H9 (cell line): ENCODE measurements around the gene DSCAM. TPM values are rescaled to one million over a fixed set of nuclear protein-coding genes. Genes with fewer than 3 reads are reported as not detected.

Experiments used
- DNase-seq: peaks from one replicate; pipeline ENCODE4 v3.0.0-alpha.2; 2017
- H2AFZ ChIP-seq: one replicate; pipeline ENCODE4 v1.6.1; 2013; ENCODE audit warnings: mild to moderate bottlenecking, low read length, control low read depth, moderate library complexity
- H2AK5ac ChIP-seq: 2 replicates; pipeline ENCODE4 v1.6.1; 2013; ENCODE audit warnings: low read length, control low read depth, mixed read lengths; ENCODE audit not compliant: insufficient read length
- H2BK120ac ChIP-seq: one replicate; pipeline ENCODE4 v1.6.1; 2013; ENCODE audit warnings: low read depth, mild to moderate bottlenecking, low read length, control low read depth, inconsistent platforms; ENCODE audit not compliant: poor library complexity, severe bottlenecking
- H2BK12ac ChIP-seq: 2 replicates; pipeline ENCODE4 v1.6.1; 2013; ENCODE audit warnings: low read length, control low read depth, mixed read lengths, low read depth; ENCODE audit not compliant: insufficient read length
- H2BK15ac ChIP-seq: 2 replicates; pipeline ENCODE4 v1.6.1; 2013; ENCODE audit warnings: low read depth, low read length, control low read depth
- H2BK20ac ChIP-seq: one replicate; pipeline ENCODE4 v1.6.1; 2013; ENCODE audit warnings: low read depth, mild to moderate bottlenecking, low read length, control low read depth, inconsistent platforms; ENCODE audit not compliant: poor library complexity, severe bottlenecking
- H2BK5ac ChIP-seq: 2 replicates; pipeline ENCODE4 v1.6.1; 2013; ENCODE audit warnings: low read length, control low read depth, mixed read lengths; ENCODE audit not compliant: insufficient read length
- H3K14ac ChIP-seq: 2 replicates; pipeline ENCODE4 v1.6.1; 2013; ENCODE audit warnings: low read length, control low read depth; ENCODE audit not compliant: insufficient read depth
- H3K18ac ChIP-seq: 2 replicates; pipeline ENCODE4 v1.6.1; 2013; ENCODE audit warnings: low read depth, mild to moderate bottlenecking, mixed read lengths, low read length, control low read depth; ENCODE audit not compliant: insufficient read length
- H3K23ac ChIP-seq: 2 replicates; pipeline ENCODE4 v1.6.1; 2013; ENCODE audit warnings: low read length, control low read depth, mixed read lengths, low read depth; ENCODE audit not compliant: insufficient read length
- H3K23me2 ChIP-seq: 2 replicates; pipeline ENCODE4 v1.6.1; 2013; ENCODE audit warnings: low read depth, mild to moderate bottlenecking, mixed read lengths, low read length, control low read depth; ENCODE audit not compliant: insufficient read length, poor library complexity, severe bottlenecking
- H3K27ac ChIP-seq: 2 replicates; pipeline ENCODE4 v1.5.1; 2013; ENCODE audit warnings: low read length, control low read depth, mixed read lengths, low read depth; ENCODE audit not compliant: insufficient read length
- H3K27me3 ChIP-seq: 2 replicates; pipeline ENCODE4 v1.6.1; 2013; ENCODE audit warnings: low read length, control low read depth, inconsistent platforms; ENCODE audit not compliant: insufficient read depth
- H3K4ac ChIP-seq: 2 replicates; pipeline ENCODE4 v1.6.1; 2013; ENCODE audit warnings: low read depth, mild to moderate bottlenecking, control low read depth, inconsistent platforms, low read length, moderate library complexity
- H3K4me1 ChIP-seq: 2 replicates; pipeline ENCODE4 v1.6.1; 2013; ENCODE audit warnings: low read length, control low read depth, inconsistent platforms; ENCODE audit not compliant: insufficient read depth
- H3K4me2 ChIP-seq: 2 replicates; pipeline ENCODE4 v1.6.1; 2013; ENCODE audit warnings: low read length, control low read depth, mixed read lengths; ENCODE audit not compliant: insufficient read length, insufficient read depth
- H3K56ac ChIP-seq: 2 replicates; pipeline ENCODE4 v1.6.1; 2013; ENCODE audit warnings: low read depth, mild to moderate bottlenecking, mixed read lengths, low read length, control low read depth; ENCODE audit not compliant: insufficient read length
- H3K79me1 ChIP-seq: 2 replicates; pipeline ENCODE4 v1.6.1; 2013; ENCODE audit warnings: low read depth, mild to moderate bottlenecking, moderate library complexity, low read length, control low read depth, inconsistent platforms; ENCODE audit not compliant: insufficient read depth, poor library complexity, severe bottlenecking
- H3K79me2 ChIP-seq: 2 replicates; pipeline ENCODE4 v1.6.1; 2013; ENCODE audit warnings: low read length, control low read depth, inconsistent platforms; ENCODE audit not compliant: insufficient read depth
- H3K9ac ChIP-seq: 2 replicates; pipeline ENCODE4 v1.6.1; 2013; ENCODE audit warnings: low read length, control low read depth, mixed read lengths; ENCODE audit not compliant: insufficient read length; ENCODE audit errors: extremely low read depth
- H3K9me3 ChIP-seq: one replicate; pipeline ENCODE4 v1.6.1; 2013; ENCODE audit warnings: low read depth, low read length, inconsistent platforms; ENCODE audit not compliant: control insufficient read depth
- H3T11ph ChIP-seq: one replicate; pipeline ENCODE4 v1.6.1; 2013; ENCODE audit warnings: mild to moderate bottlenecking, low read length, control low read depth, inconsistent platforms
- H4K20me1 ChIP-seq: one replicate; pipeline ENCODE4 v1.6.1; 2013; ENCODE audit not compliant: control insufficient read depth, insufficient read length, insufficient read depth
- H4K5ac ChIP-seq: 2 replicates; pipeline ENCODE4 v1.6.1; 2013; ENCODE audit warnings: low read depth, mild to moderate bottlenecking, mixed read lengths, low read length, control low read depth; ENCODE audit not compliant: insufficient read length
- H4K8ac ChIP-seq: replicated peaks from 2 replicates; pipeline ENCODE4 v1.6.1; 2013; ENCODE audit warnings: low read length, control low read depth, mixed read lengths, low read depth; ENCODE audit not compliant: insufficient read length
- H4K91ac ChIP-seq: 2 replicates; pipeline ENCODE4 v1.6.1; 2013; ENCODE audit warnings: low read depth, mild to moderate bottlenecking, moderate library complexity, mixed read lengths, low read length, control low read depth; ENCODE audit not compliant: insufficient read length
- H3K27ac Mint-ChIP-seq, 3 experiments: 2 replicates in 2 of 3; 3 replicates in 1 of 3; pipeline ENCODE4 v1.8.0; 2020 to 2021; ENCODE audit warnings: mixed read lengths in 3 of 3, mild to moderate bottlenecking in 1 of 3, moderate library complexity in 1 of 3
- H3K27me3 Mint-ChIP-seq: 2 replicates; pipeline ENCODE4 v1.8.0; 2021; ENCODE audit warnings: low read depth, mild to moderate bottlenecking, moderate library complexity, mixed read lengths
- H3K36me3 Mint-ChIP-seq, 3 experiments: 2 replicates in 2 of 3; 3 replicates in 1 of 3; pipeline ENCODE4 v1.8.0; 2020 to 2021; ENCODE audit warnings: low read depth in 3 of 3, mixed read lengths in 3 of 3; ENCODE audit not compliant: insufficient read depth in 1 of 3
- H3K4me1 Mint-ChIP-seq, 2 experiments: 2 replicates each; pipeline ENCODE4 v1.8.0; 2020; ENCODE audit warnings: mixed read lengths in 2 of 2
- H3K4me3 Mint-ChIP-seq, 2 experiments: 2 replicates in 1 of 2; 3 replicates in 1 of 2; pipeline ENCODE4 v1.8.0; 2020 to 2021; ENCODE audit warnings: mild to moderate bottlenecking in 2 of 2, mixed read lengths in 2 of 2, moderate library complexity in 1 of 2
- H3K9me3 Mint-ChIP-seq, 2 experiments: 2 replicates in 1 of 2; 3 replicates in 1 of 2; pipeline ENCODE4 v1.8.0; 2020; ENCODE audit warnings: mild to moderate bottlenecking in 2 of 2, mixed read lengths in 2 of 2, moderate library complexity in 1 of 2
- WGBS: extraction: QIAGEN DNeasy Blood & Tissue Kit; methylation state at CpG from one replicate; pipeline ENCODE4 v1.1.7; 2013; ENCODE audit warnings: missing lambda C conversion rate, low lambda C conversion rate, mixed read lengths; ENCODE audit not compliant: insufficient read length; ENCODE audit errors: extremely low coverage; 5-methylcytosine and 5-hydroxymethylcytosine counted together
- total RNA-seq: library from RNA; stranded (reverse); gene quantifications from 2 replicates; pipeline ENCODE4 v1.2.1, GENCODE V29; 2021
- TF ChIP-seq, protein P1 (sequence below): fragments of 200-600 bp; sonication (generic); conservative IDR thresholded peaks from 3 replicates; pipeline ENCODE4 v1.8.0; 2021; ENCODE audit warnings: antibody characterized with exemption, mild to moderate bottlenecking

Gene DSCAM
- total RNA-seq, 1 experiment from 2014 or later: 0.17 TPM

DNA sequence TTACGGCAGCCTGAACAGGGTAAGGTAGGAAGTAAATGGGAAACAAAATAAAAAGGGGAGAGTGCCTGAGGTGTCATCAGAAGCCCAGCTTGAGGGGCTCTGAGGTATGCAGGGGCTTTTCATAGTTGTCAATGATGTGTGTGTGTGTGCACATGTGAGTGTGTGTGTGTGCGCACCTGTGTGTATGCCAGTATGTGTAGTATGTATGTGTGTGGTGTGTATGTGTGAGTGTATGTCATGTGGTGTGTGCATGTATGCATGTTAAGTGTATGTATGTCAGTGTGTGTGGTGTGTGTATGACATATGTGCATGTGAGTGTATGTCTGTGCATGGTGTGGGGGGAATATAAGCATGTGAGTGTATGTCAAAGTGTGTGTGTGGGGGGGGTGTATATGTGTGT lies 184.1 kb downstream of the DSCAM start:
- WGBS: no CpG with 5 or more reads among the region's 2 CpGs
- Mint-ChIP-seq H3K27ac (no peak overlapping the region), H3K36me3 (no peaks in the 10 kb centered on the region), H3K4me3 (peak overlapping the region in 1 of 2 experiments; percentile 33; a peak in 1 of 5 replicates), H3K27me3 (peaks cover 2% of the 10 kb centered on the region), H3K4me1 (0 out of 4 replicates have a peak, but pooled peaks cover 0 to 4% of the 10 kb centered on the region in 2 experiments), H3K9me3 (peaks cover 0 to 3% of the 10 kb centered on the region in 2 experiments; a peak in 1 of 5 replicates)
- H2AK5ac ChIP-seq: no peak overlapping the region
- no peak overlapping the region for H4K91ac ChIP-seq
- H3K27me3 ChIP-seq: no peaks in the 10 kb centered on the region
- TF ChIP-seq, protein P1, sequence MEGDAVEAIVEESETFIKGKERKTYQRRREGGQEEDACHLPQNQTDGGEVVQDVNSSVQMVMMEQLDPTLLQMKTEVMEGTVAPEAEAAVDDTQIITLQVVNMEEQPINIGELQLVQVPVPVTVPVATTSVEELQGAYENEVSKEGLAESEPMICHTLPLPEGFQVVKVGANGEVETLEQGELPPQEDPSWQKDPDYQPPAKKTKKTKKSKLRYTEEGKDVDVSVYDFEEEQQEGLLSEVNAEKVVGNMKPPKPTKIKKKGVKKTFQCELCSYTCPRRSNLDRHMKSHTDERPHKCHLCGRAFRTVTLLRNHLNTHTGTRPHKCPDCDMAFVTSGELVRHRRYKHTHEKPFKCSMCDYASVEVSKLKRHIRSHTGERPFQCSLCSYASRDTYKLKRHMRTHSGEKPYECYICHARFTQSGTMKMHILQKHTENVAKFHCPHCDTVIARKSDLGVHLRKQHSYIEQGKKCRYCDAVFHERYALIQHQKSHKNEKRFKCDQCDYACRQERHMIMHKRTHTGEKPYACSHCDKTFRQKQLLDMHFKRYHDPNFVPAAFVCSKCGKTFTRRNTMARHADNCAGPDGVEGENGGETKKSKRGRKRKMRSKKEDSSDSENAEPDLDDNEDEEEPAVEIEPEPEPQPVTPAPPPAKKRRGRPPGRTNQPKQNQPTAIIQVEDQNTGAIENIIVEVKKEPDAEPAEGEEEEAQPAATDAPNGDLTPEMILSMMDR: no peak
- H3K4me2 ChIP-seq: no peak overlapping the region
- no peak overlapping the region for H3T11ph ChIP-seq
- no peak overlapping the region for H3K56ac ChIP-seq
- H2BK120ac ChIP-seq: no peak overlapping the region
- no peak for DNase-seq
- no peak overlapping the region for H2AFZ ChIP-seq
- H3K4me1 ChIP-seq: no peaks in the 10 kb centered on the region
- H3K9ac ChIP-seq: no peak overlapping the region
- no peak overlapping the region for H4K5ac ChIP-seq
- no peak overlapping the region for H3K4ac ChIP-seq
- H3K23ac ChIP-seq: no peak overlapping the region
- no peak overlapping the region for H2BK12ac ChIP-seq
- no peaks in the 10 kb centered on the region for H3K79me1 ChIP-seq
- H3K18ac ChIP-seq: no peak overlapping the region
- no peaks in the 10 kb centered on the region for H3K9me3 ChIP-seq
- no peak overlapping the region for H2BK5ac ChIP-seq
- H3K14ac ChIP-seq: no peak overlapping the region
- H3K27ac ChIP-seq: no peak overlapping the region
- H4K8ac ChIP-seq: no peak overlapping the region
- no peaks in the 10 kb centered on the region for H4K20me1 ChIP-seq
- H3K79me2 ChIP-seq: no peaks in the 10 kb centered on the region
- no peaks in the 10 kb centered on the region for H3K23me2 ChIP-seq
- H2BK20ac ChIP-seq: no peak overlapping the region
- no peak overlapping the region for H2BK15ac ChIP-seq
